ENCODE data around the gene COL4A3.
"Not testable (repeated sequence)": the region's sequence is repeated elsewhere in the genome, so short reads cannot be mapped to it uniquely, and the experiment has no call there.

COL4A3 gene

DNA sequence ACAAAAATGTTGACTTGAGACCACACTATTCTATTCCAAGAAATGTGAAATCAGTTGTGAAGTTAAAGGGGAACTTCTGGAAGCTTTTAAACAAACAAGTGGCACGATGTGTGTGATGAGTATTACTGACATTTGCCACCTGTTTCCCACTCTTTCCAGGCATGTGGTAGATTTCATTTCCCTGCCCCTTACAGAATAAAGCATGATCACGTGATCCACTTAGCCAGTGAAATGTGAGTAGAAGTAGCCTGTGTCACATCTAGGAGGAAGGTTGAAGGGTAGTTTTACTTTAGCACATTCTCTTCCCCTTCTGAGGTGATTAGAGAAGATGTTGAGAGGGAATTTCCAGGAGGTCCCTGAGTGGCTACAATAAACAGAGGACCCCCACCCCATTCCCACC lies 4.3 kb upstream of the COL4A3 start:
- DNase-seq (ENCODE audit: low read depth): no peak

DNA sequence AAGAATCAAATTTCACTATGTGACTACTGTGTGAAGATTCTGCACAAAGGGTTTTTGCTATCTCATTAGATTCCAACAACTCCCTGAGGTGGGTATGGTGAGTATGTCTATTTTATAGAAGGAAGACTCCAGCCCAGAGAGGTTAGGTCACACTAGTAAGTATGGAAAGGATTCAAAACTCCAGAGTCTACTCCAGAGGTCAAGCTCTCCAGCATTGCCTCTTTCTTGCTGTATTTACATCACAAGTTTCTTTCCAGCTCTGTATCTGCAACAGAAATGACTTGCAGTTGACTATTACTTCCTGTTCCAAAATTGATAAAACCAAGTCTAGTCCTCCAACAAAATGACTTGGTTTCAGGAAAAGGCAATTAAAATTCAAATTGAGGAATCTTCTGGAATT lies 2.5 kb upstream of the COL4A3 start:
- no peak for DNase-seq (ENCODE audit: low read depth)

DNA sequence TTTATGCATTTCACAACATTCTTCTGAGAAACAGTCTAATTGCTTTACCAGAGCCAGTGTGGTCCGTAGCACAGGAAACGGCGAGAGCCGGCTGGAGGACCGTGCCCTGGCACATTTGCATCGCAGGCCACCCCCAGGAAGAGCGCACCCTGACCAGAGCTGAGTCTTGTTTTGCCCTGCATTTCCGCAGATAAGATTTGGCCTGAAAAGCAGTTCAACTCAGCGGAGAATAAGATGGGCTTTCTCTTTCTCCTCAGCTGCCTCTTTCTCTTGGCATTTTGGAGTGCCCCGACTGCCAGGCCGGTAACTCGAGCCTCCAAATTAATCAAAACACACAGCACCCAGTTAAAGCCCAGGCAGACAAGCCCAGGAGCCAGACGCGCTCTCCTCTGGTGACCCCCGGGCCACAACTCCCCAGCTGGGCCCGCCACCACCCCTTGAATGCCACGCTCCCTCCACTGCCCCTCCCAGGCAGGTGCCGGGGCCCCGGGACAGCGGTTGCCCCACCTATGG lies 883 bp upstream of the COL4A3 start:
- no peak for DNase-seq (ENCODE audit: low read depth)

DNA sequence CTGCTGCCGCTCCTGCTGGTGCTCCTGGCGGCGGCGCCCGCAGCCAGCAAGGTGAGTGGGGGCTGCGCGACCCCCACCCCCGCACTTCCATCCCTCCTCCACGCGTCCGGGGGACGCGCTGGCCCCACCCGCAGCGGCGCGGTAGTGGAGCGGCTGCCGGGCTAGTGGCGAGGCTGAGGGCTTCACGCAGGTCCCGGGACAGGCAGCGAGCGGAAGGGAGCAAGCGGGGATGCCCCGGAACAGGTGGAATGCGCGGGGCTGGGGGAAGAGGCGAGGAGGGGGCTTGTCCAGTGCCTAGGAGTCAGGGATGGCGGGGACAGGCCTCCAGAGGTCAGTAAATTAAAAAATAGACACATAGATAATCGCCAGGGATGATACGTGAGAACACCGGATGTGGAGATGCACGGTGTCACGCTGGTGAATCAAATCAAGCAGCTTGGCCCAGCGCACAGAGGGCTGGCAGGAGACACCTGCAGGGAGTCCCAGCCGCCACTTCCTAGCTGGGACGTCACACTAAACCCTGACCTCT lies 403 bp downstream of the COL4A3 start:
- DNase-seq (ENCODE audit: low read depth): no peak

DNA sequence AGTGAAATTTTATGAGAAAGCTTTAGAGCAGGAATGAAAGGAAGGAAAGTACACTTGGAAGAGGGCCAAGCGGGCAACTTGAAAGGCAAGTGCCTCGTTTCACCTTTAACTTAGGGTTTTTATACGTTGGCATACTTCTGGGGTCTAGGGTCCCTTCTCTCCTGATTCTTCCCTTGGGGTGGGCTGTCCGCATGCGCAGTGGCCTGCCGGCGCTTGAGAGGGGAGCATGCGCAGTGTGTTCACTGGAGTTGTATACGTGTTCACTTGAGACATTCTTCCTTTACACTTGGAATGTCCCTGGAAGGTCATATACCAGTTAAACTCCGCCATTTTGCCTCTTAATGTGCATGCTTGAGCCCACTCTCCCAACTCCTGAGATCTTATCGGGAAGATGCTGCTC lies 7.4 kb downstream of the COL4A3 start:
- not testable (repeated sequence) for DNase-seq (ENCODE audit: low read depth)

DNA sequence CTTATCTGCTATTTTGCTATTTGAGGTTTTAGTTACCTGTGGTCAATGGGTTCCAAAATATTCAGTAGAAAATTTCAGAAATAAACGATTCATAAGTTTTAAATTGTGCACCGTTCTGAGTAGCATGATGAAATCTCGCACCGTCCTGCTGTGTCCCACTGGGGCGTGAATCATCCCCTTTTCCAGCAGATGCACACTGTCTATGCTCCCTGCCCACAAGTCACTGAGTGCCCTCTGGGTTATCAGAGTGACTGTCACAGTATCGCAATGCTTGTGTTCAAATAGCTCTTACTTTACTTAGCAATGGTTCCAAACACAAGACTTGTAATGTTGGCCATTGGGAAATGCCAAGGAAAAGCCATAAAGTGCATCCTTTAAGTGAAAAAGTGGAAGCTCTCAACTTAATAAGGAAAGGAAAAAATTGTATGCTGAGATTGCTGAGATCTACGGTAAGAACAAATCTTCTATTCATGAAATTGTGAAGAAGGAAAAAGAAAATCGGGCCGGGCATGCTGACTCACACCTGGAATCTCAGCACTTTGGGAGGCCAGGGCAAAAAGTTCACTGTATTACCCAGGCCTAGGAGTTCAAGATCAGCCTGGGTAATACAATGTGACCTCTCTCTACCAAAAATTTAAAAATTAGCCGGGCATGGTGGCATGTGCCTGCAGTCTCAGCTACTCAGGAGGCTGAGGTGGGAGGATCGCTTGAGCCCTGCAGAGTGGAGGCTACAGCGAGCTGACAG lies 13.3 kb downstream of the COL4A3 start:
- no peak for DNase-seq (ENCODE audit: low read depth)

DNA sequence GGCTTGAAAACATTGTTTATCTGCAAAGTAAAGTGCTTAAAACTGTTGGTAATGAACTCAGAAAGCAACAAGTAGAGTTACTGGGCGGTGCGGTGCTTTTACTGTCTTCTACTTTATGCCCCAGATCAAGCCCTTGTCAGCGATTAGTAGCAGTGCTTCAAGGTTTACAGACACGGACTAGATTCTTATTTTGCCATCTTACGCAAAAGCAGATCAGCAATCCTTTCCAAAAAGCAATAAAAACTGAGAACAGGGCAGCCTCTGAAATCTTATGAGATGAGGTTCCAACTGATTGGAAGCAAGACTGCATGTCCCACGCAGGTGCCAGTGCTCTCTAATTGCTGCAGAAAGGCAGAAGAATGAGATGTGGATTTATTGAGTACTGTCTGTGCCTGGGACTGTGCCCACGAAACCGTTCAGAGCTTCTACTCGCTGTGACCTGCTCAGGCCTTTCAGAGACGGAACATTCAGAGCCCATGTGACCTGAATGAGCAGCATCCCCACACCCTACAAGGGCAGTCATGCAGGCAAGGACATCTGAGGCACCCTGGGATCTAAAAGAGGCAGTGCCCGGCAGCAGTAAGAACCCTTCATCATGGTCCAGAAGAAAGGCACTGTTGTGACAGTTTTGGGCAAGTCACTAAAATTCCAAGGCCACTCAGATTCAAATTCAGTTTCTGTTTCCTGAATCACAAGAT lies 15.7 kb downstream of the COL4A3 start:
- DNase-seq (ENCODE audit: low read depth): no peak

DNA sequence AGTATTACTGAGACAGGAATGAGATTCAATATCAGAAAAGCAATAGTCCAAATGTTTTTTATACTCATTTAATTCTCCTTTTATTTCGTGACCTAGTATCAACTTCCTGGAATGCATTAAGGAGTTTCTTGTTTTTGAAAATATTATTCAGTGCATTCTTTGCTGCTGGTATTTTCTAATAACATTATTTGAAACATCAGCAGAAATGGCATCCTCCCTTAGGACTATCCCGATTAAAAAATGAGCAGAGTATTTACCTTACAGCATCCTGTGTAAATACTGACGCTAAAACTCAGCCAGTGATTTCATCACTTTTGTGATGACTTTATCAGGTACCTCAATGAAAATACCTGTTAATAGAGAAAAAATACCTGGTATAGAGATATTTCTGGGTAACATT lies 16.3 kb downstream of the COL4A3 start:
- no peak for DNase-seq (ENCODE audit: low read depth)

DNA sequence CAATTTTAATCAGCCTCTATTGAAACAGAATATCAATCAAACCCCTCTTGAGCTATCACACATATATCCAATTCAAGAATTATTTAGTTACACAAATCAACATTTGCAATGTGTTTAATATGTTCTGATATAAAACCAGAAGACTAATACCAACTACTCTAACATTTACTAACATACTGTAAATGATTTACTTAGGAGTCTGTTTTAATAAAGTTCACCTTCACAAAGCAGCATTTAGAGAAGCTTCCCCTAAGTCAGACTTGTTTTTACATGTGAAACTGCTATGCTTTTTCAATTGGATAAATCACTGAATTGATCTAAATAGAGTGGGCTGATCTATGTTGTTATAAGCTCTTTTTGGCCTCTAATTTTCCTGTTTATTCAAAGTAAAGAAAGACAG lies 18.3 kb downstream of the COL4A3 start:
- no peak for DNase-seq (ENCODE audit: low read depth)

DNA sequence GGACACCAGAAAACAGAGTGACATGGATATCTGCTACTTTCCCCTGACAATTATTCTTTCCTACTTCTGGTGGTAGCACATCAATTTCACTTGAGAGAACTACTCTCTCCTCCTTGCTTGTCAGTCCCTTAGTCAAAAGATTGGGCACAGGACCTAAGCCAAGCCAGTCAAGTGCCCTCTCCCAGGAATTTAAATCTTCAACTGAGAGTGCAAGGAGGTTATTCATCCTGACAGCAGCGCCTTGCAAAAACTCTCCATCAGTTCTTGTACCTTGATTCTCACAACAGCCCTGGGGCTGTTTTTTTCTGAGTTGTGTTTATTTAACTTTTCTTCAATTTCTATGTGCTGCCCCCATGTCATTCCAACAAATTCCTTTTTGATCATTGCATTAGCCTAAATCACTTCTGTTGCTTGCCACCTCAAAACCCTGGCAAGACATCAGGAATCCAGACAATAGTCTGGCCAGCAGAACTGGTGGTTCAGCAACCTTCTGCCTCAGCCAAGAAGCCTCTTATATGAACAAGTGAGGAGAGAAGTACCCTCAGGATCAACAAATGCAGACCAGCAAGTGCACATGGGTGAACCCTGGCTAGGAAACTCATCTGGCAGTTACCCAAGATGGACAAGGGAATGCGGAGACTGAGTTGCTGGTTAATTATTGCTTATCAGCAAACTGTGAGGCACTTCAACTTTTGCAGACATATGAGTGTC lies 19.4 kb downstream of the COL4A3 start:
- no peak for DNase-seq (ENCODE audit: low read depth)

DNA sequence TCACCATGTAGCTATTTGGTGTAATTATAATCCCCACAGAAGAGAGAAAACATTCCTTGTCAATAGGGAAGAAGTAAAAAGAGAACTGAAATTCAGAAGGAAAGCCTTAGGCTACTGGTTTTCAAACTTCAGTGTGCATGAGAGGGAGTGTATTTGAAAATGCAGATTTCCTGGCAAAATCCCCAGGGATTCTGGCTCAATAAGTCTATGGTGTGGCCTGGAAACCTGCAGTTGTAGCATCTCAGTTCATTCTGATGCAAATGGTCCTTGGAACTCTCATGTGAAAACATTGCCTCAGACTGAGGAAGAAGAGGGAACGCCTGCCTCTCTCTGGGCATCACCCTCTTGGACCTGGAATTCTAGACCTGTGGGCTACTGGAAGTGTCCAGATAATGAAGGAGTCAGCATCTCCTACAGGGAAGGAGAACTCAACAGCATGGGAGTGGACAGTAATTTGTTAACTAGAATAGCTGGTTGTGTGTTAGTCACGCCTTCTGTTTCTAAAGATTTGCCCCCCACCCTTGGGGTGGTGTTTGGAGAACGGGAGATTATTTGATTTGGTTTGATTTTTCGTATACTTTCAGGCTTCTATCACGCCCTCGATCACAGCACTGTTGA lies 21.3 kb downstream of the COL4A3 start:
- DNase-seq (ENCODE audit: low read depth): no peak

DNA sequence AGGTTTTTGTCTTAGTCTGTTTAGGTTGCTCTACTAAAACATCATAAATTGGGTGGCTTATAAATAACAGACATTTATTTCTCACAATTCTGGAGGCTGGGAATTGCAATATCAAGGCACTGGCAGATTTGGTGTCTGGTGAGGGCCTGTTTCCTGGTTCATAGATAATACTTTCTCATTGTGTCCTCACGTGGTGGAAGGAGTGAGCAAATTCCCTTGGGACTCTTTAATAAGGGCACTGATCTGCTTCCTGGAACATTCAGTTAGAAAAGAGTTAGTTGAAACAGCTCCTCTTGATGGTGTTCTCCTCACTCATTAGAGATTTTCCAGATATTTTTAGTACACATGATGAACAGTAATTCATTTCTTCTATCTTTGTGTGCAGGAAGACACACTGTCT lies 22.3 kb downstream of the COL4A3 start:
- no peak for DNase-seq (ENCODE audit: low read depth)

DNA sequence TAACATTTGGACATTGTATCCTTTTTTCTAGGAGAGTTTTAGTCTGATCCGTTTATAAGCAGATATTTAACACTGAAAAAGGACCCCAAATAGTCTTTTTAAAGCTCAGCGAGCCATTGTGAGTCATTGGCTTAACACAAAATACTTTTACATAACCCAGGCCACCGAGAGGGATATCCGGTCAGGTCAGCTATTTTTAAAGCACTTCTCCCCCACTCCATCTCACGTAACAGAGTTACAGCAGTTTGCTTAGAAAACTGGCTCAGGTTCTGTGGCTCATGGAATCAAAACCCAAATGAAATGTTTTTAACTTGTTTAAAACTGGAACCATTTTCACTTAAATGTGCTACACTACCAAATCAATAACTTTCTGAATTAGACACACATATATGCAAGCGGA lies 23.9 kb downstream of the COL4A3 start:
- no peak for DNase-seq (ENCODE audit: low read depth)

DNA sequence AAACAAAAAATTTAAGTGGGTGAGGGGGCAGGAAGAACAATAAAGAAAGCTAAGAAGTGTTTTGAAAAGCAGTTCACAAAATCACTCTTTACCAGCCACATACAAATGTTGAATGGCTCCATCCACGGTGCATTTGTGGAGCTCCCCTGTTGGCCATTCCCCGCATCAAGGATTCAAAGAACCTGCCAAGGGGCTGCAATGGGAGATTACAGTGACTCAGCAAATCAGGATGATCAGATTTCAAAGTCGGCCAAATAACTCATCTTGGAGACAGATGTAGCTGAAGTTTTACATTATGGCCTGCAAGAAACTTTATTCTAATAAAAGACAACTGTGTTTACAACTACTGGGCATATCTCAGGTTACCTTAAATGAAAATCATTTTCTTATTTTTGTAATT lies 26.9 kb downstream of the COL4A3 start:
- no peak for DNase-seq (ENCODE audit: low read depth)

DNA sequence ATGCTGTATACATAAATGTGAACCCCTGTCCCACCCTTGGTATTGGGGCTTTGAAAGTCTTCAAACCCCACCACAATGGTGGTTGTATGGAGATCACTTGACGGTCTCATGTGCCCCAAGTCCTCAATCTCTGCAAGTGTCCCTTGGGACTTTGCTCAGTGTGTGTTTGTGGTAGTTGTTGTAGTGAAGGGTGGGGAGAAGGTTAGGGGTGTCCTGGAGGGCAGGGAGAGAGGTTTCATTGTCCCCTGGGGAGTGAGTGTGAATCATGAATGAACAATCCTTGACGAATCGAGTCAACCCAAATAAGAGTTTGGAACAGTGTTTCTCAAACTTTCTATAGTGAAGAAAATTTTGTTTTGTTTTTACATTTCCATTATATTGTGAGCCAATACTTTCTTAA lies 28.1 kb downstream of the COL4A3 start:
- DNase-seq (ENCODE audit: low read depth): no peak

DNA sequence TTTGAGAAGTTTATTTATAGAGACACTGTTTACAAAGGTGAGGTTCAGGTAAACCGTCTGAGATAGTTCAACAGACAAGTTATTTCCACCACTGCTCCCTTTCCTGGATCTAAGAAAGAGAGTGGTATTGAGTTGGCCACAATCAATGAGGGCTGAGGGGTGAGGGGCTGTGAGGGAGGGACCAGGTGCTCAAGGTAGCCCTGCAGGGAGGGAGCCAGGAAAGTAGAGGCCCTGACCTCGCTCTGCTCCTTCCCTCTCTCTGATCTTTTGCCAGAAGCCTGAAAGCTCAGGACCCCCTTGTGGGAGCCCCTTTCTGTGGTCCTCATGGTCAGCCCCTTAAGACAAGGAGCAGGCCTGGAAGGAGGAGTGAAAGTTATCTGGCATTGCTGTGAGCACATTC lies 29.8 kb downstream of the COL4A3 start:
- no peak for DNase-seq (ENCODE audit: low read depth)

DNA sequence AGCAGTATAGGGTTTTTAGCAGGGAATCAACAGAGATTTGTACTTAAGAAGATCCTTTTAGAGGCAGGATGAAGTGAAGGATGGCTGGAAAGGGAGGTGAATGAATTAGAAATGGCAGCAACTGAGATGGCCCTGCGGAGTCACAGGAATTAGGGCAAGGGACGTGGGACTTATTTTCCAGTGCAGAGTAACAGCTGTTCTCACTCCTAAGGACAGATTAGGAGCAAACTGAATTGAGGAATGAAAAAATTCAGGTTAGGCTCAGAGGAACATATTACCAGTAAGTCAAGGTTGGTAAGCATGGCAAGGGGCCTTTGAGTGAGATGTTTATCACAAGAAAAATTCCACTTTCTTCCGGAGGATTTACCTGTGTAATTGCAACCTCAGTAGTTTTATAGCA lies 34.4 kb downstream of the COL4A3 start:
- DNase-seq (ENCODE audit: low read depth): no peak

DNA sequence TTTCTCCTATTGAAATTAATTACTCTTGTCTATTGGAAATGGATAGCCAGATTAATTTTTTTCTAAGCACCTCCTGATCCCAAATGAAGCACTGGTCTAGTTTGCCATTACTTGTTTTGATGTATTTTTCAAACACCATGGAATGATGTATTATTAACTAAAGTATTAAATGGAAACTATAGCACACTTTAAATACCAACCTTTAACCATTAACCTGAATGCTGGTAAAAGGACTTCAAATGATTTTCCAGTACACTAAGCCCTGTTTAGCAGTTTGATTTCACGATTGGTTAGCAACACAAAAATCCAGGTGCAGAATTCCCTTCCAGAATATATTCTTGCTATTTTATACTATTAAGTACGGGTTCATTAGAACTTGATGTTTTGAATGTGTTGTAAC lies 37.3 kb downstream of the COL4A3 start:
- DNase-seq (ENCODE audit: low read depth): no peak

DNA sequence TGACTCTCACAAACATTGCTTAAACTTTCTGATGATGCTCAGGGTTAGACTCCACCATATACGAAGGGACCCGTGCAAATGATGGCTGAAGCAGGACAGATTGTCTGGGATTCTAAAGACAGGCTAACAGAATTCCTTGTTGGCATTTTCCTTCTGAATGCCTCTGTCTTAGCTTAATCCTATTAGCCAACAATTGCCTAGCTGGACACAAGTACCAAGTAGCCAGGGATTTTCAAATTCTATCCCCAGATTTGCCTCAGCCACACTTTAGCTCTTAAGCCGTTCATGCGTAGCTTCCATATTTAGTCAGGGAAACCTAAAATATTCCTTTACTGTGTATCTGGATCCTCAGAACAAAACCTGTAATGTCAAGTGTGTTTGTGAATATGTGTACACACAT lies 40.0 kb downstream of the COL4A3 start:
- DNase-seq (ENCODE audit: low read depth): no peak

DNA sequence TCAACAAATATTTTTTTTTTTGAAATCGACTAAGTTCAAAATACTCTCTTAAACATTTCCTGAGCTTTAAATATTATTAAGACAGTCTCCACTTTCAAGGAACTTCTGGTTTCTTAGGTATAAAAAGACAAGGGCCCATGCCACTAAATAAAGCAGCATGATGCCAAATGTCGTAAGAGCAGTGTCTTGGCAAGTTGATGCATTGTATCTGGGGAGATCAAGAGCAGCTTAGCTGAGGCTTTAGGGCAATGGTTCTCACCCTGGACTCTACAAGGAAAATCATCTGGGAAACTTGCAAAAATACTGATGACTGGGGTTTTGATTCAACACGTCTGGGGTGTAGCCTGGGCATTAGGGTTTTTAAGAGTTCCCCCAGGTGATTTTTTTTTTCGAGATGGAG lies 41.3 kb downstream of the COL4A3 start:
- no peak for DNase-seq (ENCODE audit: low read depth)

DNA sequence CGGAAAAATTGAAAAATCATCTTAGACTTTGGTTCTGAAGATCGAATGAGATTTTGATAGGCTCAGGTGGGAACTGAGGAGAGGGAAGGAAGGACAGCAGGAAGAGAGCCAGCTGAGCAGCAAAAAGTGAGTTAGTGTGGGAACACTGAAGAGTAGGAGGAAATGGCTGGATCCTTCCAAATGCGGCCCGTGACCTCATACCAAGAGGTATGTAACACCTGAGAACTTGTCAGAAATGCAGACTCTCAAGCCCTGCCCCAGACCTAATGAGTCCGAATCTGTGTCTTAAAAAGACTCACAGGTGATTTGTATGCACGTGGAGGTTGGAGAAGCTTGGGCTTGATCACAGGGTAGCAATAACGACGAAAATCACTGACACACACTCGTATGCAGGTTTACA lies 42.0 kb downstream of the COL4A3 start:
- no peak for DNase-seq (ENCODE audit: low read depth)

DNA sequence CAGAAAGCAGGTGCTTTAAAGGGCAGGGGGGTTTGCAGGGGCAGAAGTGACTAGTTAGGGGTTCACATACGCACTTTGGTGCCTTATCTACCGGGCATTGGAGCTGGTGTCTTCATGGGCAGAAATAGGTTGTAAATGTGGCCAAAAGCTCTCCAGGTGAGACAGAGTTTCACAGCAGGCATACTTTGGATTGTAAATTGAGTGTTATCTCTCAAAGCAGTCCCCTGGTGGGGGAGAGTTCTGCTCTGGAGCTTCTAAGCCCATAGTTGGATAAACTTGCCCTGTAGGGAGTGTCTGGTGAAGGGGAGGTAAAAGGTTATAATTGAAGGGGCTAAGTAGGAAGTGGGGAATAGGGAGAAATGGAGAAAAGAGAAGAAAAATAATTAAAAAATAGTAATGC lies 43.1 kb downstream of the COL4A3 start:
- no peak for DNase-seq (ENCODE audit: low read depth)
